RWPE2 (cell line): Measurements from ENCODE around the gene HEMK1.

ENCODE experiments used
- ATAC-seq: fragments of 200-7000 bp; cut with Tn5 transposase; 3 replicates; pipeline ENCODE4 v1.9.1; 2021; ENCODE audit warnings: low read depth
- DNase-seq: peaks from one replicate; pipeline ENCODE4 v3.0.0-alpha.2; 2020; ENCODE audit warnings: low spot score
- H3K27ac ChIP-seq: fragments of 450-650 bp; 2 replicates; pipeline ENCODE4 v1.5.1; 2017; ENCODE audit warnings: mild to moderate bottlenecking; ENCODE audit not compliant: poor library complexity, severe bottlenecking
- H3K27me3 ChIP-seq: fragments of 250-450 bp; sonication (Bioruptor Pico); 2 replicates; pipeline ENCODE4 v1.5.1; 2021; ENCODE audit warnings: mild to moderate bottlenecking, moderate library complexity; ENCODE audit not compliant: insufficient read depth, poor library complexity, severe bottlenecking
- H3K36me3 ChIP-seq: fragments of 250-450 bp; sonication (Bioruptor Pico); 2 replicates; pipeline ENCODE4 v1.5.1; 2020; ENCODE audit warnings: low read depth, mild to moderate bottlenecking, moderate library complexity
- H3K4me1 ChIP-seq: fragments of 250-450 bp; sonication (Bioruptor Pico); 2 replicates; pipeline ENCODE4 v1.5.1; 2021; ENCODE audit warnings: mild to moderate bottlenecking, moderate library complexity; ENCODE audit not compliant: insufficient read depth, poor library complexity, severe bottlenecking
- H3K4me3 ChIP-seq: fragments of 250-450 bp; sonication (Bioruptor Pico); 2 replicates; pipeline ENCODE4 v1.5.1; 2021; ENCODE audit warnings: mild to moderate bottlenecking, moderate library complexity; ENCODE audit not compliant: severe bottlenecking
- H3K9me3 ChIP-seq: fragments of 250-450 bp; sonication (Bioruptor Pico); 2 replicates; pipeline ENCODE4 v1.5.1; 2021; ENCODE audit warnings: mild to moderate bottlenecking, moderate library complexity; ENCODE audit not compliant: severe bottlenecking
- TF ChIP-seq, protein P1 (sequence below): fragments of 450-650 bp; IDR thresholded peaks from one replicate; pipeline ENCODE4 v1.5.1; 2017; ENCODE audit warnings: mild to moderate bottlenecking, moderate library complexity; ENCODE audit not compliant: poor library complexity, severe bottlenecking

HEMK1 gene

DNA sequence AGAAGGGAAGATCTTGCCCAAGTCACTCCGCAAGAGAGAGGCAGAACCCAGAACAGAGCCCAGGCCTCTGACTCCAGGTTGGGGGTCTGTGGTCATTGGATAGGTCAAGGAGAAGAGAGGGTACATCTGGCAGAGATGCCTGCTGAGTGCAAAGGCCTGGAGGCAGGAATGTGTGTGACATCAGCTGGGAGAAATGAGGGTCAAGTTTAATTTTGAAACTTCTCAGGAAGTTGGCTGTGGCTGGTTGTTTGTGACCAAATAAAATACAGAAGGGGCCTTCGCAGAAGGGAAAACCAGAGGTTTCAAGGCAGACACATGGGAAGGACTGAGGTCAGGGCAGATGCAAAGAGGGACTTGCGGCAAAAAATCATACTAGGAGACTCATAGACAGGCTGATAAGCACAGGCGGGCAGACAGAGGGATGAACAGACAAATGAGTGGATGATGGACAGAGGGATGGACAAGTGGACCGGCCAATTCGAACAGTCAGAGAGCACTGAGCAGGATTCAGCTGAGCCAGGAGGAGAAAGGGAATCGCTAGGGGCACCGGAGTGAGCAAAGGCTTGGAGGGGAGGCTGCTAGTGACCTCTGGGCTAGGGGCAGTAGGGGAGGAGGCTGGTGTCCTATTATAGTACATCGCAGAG, 37.1 kb upstream of the HEMK1 start:
- Histone ChIP-seq H3K4me3 (no peak overlapping the region), H3K27ac (no peak overlapping the region), H3K9me3 (no peaks in the 10 kb centered on the region), H3K4me1 (no peaks in the 10 kb centered on the region), H3K27me3 (peaks cover 20% of the 10 kb centered on the region), H3K36me3 (no peaks in the 10 kb centered on the region)
- DNase-seq, result no peak
- TF ChIP-seq, protein P1, sequence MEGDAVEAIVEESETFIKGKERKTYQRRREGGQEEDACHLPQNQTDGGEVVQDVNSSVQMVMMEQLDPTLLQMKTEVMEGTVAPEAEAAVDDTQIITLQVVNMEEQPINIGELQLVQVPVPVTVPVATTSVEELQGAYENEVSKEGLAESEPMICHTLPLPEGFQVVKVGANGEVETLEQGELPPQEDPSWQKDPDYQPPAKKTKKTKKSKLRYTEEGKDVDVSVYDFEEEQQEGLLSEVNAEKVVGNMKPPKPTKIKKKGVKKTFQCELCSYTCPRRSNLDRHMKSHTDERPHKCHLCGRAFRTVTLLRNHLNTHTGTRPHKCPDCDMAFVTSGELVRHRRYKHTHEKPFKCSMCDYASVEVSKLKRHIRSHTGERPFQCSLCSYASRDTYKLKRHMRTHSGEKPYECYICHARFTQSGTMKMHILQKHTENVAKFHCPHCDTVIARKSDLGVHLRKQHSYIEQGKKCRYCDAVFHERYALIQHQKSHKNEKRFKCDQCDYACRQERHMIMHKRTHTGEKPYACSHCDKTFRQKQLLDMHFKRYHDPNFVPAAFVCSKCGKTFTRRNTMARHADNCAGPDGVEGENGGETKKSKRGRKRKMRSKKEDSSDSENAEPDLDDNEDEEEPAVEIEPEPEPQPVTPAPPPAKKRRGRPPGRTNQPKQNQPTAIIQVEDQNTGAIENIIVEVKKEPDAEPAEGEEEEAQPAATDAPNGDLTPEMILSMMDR, result no peak
- ATAC-seq, result no peak

- ATAC-seq (no peak), DNase-seq (no peak)
- TF ChIP-seq, protein P1, result no peak
- Histone ChIP-seq H3K27me3 (peaks cover 20% of the 10 kb centered on the region), H3K27ac (no peak overlapping the region), H3K4me3 (no peak overlapping the region), H3K36me3 (no peaks in the 10 kb centered on the region), H3K9me3 (no peaks in the 10 kb centered on the region), H3K4me1 (no peaks in the 10 kb centered on the region)
These were observed 36.0 kb upstream of the HEMK1 start for GRCh38 chr3:50533316-50533715.

GRCh38 chr3:50533807-50534461, 35.4 kb upstream of the HEMK1 start:
- peaks cover 19% of the 10 kb centered on the region for H3K27me3 ChIP-seq

DNA sequence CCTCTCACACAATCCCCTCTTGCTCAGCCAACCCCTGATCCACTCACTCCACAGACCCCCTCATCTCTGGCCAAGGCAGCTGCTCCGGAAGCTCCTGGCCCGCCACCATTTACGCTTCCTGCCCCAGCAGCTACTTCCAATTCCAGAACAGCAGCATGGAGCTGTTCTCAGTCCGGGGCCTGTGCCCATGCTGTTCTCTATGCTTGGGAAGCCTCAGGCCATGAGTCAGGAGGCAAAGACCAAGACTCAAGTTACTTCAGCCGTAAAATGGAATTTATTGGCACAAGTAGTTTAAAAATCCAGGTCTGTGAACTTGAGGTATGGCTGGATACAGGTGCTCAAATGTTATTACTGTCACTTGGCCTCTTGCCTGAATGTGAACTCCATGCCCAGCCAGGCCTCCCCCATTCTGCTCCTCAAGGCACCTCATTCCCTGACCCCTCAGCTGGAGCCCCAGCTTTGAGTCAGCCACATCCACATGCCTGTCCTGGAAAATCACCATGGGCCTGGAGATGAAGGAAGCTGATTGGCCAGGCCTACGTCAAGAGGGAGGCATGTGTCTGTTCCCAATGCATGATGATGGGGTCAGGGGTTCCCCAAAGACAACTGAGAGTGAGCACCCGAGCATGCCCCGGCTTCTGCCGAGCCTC, 34.5 kb upstream of the HEMK1 start:
- H3K9me3 ChIP-seq, result no peaks in the 10 kb centered on the region
- no peak for ATAC-seq
- TF ChIP-seq, protein P1, result no peak
- no peaks in the 10 kb centered on the region for H3K4me1 ChIP-seq
- DNase-seq, result no peak
- H3K27me3 ChIP-seq, result peaks cover 13% of the 10 kb centered on the region
- no peak overlapping the region for H3K4me3 ChIP-seq
- no peaks in the 10 kb centered on the region for H3K36me3 ChIP-seq
- H3K27ac ChIP-seq, result no peak overlapping the region

More at GRCh38 chr3:50533807-50534461, 35.4 kb upstream of the HEMK1 start:
- no peak overlapping the region for H3K27ac ChIP-seq
- H3K36me3 ChIP-seq, result no peaks in the 10 kb centered on the region
- no peak overlapping the region for H3K4me3 ChIP-seq
- TF ChIP-seq, protein P1, result no peak
- DNase-seq (no peak), ATAC-seq (no peak)
- H3K9me3 ChIP-seq, result no peaks in the 10 kb centered on the region
- H3K4me1 ChIP-seq, result no peaks in the 10 kb centered on the region
